GM12801 (cell line): ENCODE measurements around the gene ACVR1C.

Source experiments
- CTCF ChIP-seq: IDR thresholded peaks from one replicate; pipeline ENCODE4 v1.5.1; 2011; ENCODE audit warnings: control low read depth; ENCODE audit not compliant: insufficient read length; ENCODE audit errors: extremely low read depth

The ACVR1C gene

GRCh38 chr2:157628477-157629415, at the start of gene ACVR1C:
ACVR1C (minus strand) TSS chr2:157628864; CDS start chr2:157628644, 220 bp downstream.
- no peak for TF ChIP-seq CTCF

GRCh38 chr2:157677941-157678340, 49.3 kb upstream of the ACVR1C start:
- TF ChIP-seq CTCF, result no peak

- TF ChIP-seq CTCF, result no peak
Observed at GRCh38 chr2:157672129-157672528, 43.5 kb upstream of the ACVR1C start.

GRCh38 chr2:157662401-157662800, 33.7 kb upstream of the ACVR1C start:
- TF ChIP-seq CTCF, result no peak

- no peak for TF ChIP-seq CTCF
Observed at GRCh38 chr2:157661776-157662175, 33.1 kb upstream of the ACVR1C start.

- TF ChIP-seq CTCF, result no peak
Observed at GRCh38 chr2:157657858-157658257, 29.2 kb upstream of the ACVR1C start.

- no peak for TF ChIP-seq CTCF
Observed at GRCh38 chr2:157657101-157657500, 28.4 kb upstream of the ACVR1C start.
